ENCODE measurements around the gene OST4. TPM values are rescaled to one million over a fixed set of nuclear protein-coding genes. Genes with fewer than 3 reads are reported as not detected.
A peak's percentile ranks its signal among the peaks of the same experiment; 100 is the strongest.
"Not testable (repeated sequence)": the region's sequence is repeated elsewhere in the genome, so short reads cannot be mapped to it uniquely, and the experiment has no call there.

The OST4 gene
- total and polyA plus RNA-seq, 10 of the 15 experiments (the other 5 are each of a cell fraction or from before 2014, with no cell fraction given) = 270 to 1,543 (median 523) TPM

DNA sequence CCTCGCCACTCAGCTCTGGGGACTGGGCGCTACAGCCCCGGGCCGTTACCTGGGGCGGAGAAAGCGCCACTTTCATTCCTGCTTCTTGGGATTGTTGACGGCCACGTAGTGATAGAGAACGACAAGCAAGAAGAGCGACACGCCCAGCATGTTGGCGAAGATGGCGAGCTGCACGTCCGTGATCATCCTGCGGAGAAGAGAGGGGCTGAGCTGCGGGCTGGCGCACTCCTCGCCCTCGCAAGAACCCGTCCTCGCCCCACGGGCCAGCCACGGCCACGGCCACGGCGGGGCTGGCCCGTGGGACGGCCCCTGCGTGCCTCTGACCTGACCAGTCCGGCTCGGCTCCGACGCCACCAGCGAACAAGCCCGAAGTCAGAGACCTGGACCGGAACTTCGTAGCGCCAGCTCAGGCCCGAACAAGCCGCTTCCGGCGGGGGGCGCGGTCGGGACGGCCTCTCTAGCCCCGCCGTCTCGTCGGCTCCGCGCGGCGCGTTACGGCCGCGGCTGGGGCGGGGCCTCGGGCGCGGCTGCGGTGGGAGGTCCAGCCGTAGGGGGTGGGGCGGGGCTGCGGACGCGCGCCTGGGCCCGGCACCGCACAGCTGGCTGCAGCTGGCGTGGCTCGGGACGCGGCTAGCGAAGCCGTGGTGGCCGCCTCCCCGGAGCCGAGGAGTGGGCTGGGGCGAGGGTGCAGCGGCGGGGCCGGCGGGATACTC is at the start of gene OST4 (continued):
- peak; percentile 72; the same call in 1 of the 2 replicates for TF ChIP-seq GATAD2B (conservative IDR thresholded peaks at IDR 0.05; ENCODE audit: low read depth)
- no peak for TF ChIP-seq SUPT20H (IDR thresholded peaks at IDR 0.05; ENCODE audit: borderline replicate concordance, control insufficient read depth, low read depth, low read length)
- TF ChIP-seq, protein P1, sequence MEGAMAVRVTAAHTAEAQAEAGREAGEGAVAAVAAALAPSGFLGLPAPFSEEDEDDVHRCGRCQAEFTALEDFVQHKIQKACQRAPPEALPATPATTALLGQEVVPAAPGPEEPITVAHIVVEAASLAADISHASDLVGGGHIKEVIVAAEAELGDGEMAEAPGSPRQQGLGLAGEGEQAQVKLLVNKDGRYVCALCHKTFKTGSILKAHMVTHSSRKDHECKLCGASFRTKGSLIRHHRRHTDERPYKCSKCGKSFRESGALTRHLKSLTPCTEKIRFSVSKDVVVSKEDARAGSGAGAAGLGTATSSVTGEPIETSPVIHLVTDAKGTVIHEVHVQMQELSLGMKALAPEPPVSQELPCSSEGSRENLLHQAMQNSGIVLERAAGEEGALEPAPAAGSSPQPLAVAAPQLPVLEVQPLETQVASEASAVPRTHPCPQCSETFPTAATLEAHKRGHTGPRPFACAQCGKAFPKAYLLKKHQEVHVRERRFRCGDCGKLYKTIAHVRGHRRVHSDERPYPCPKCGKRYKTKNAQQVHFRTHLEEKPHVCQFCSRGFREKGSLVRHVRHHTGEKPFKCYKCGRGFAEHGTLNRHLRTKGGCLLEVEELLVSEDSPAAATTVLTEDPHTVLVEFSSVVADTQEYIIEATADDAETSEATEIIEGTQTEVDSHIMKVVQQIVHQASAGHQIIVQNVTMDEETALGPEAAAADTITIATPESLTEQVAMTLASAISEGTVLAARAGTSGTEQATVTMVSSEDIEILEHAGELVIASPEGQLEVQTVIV (IDR thresholded peaks at IDR 0.05; ENCODE audit: borderline replicate concordance, partially characterized antibody) = no peak
- TF ChIP-seq CREB1 (IDR thresholded peaks at IDR 0.05; ENCODE audit: low read depth) = peak; percentile 89
- no peak for TF ChIP-seq RELA (IDR thresholded peaks at IDR 0.05; ENCODE audit: borderline replicate concordance, partially characterized antibody)
- TF ChIP-seq BACH1 (IDR thresholded peaks at IDR 0.05; ENCODE audit: borderline replicate concordance) = peak; percentile 61
- TF ChIP-seq, protein P2, sequence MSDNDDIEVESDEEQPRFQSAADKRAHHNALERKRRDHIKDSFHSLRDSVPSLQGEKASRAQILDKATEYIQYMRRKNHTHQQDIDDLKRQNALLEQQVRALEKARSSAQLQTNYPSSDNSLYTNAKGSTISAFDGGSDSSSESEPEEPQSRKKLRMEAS (IDR thresholded peaks at IDR 0.05; ENCODE audit: low read depth, low read length) = peak; percentile 13; the same call in 1 of the 2 replicates
- no peak for TF ChIP-seq SREBF2 (IDR thresholded peaks at IDR 0.05; ENCODE audit: low read length)
- TF ChIP-seq, protein P3, sequence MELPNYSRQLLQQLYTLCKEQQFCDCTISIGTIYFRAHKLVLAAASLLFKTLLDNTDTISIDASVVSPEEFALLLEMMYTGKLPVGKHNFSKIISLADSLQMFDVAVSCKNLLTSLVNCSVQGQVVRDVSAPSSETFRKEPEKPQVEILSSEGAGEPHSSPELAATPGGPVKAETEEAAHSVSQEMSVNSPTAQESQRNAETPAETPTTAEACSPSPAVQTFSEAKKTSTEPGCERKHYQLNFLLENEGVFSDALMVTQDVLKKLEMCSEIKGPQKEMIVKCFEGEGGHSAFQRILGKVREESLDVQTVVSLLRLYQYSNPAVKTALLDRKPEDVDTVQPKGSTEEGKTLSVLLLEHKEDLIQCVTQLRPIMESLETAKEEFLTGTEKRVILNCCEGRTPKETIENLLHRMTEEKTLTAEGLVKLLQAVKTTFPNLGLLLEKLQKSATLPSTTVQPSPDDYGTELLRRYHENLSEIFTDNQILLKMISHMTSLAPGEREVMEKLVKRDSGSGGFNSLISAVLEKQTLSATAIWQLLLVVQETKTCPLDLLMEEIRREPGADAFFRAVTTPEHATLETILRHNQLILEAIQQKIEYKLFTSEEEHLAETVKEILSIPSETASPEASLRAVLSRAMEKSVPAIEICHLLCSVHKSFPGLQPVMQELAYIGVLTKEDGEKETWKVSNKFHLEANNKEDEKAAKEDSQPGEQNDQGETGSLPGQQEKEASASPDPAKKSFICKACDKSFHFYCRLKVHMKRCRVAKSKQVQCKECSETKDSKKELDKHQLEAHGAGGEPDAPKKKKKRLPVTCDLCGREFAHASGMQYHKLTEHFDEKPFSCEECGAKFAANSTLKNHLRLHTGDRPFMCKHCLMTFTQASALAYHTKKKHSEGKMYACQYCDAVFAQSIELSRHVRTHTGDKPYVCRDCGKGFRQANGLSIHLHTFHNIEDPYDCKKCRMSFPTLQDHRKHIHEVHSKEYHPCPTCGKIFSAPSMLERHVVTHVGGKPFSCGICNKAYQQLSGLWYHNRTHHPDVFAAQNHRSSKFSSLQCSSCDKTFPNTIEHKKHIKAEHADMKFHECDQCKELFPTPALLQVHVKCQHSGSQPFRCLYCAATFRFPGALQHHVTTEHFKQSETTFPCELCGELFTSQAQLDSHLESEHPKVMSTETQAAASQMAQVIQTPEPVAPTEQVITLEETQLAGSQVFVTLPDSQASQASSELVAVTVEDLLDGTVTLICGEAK (IDR thresholded peaks at IDR 0.05; ENCODE audit: borderline replicate concordance) = peak; percentile 79
- TF ChIP-seq MEF2A (IDR thresholded peaks at IDR 0.05; ENCODE audit: insufficient read depth, low read depth, low read length) = no peak

DNA sequence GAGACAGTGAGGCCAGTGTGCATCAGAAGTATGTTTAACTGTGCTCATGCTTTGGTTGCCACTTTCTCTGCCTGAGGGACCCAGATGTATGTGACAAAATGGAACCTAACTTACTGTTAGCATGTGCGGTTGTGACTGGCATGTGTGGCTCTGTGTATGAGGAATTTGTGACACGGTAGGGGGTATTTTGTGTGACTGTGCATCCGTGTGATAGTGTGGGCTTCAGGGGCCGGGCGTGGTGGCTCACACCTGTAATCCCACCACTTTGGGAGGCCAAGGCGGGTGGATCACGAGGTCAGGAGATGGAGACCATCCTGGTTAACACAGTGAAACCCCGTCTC is 47.8 kb upstream of the OST4 start:
- H3K9me3 ChIP-seq (replicated peaks; ENCODE audit: control insufficient read depth, insufficient read depth, low read length); BruUV-seq (replicated peaks); ATAC-seq; H3K27ac ChIP-seq (ENCODE audit: control insufficient read depth, insufficient read depth); H3K9ac ChIP-seq (ENCODE audit: control insufficient read depth, insufficient read depth, low read length); H3K27me3 ChIP-seq (replicated peaks in 1 of 2; ENCODE audit: control insufficient read depth in 2 of 2, insufficient read depth in 2 of 2, low read length in 1 of 2); POLR2A ChIA-PET; intact Hi-C loops (cut with micrococcal nuclease; ENCODE audit: unreplicated experiment); DNase-seq (ENCODE audit: low read depth, low spot score); SMC1A ChIA-PET (ENCODE audit: uncharacterized antibody, unreplicated experiment); H3K4me1 ChIP-seq (ENCODE audit: control insufficient read depth, insufficient read depth, low read length); RAD21 ChIA-PET (ENCODE audit: unreplicated experiment); H4K20me1 ChIP-seq (ENCODE audit: control insufficient read depth, insufficient read depth); in situ Hi-C loops (cut with MboI); CTCF ChIA-PET; H3K36me3 ChIP-seq (ENCODE audit: control insufficient read depth in 2 of 2, insufficient read depth in 2 of 2, low read length in 1 of 2); H3K4me3 ChIP-seq; FAIRE-seq; H3K79me2 ChIP-seq (ENCODE audit: control insufficient read depth, insufficient read depth, low read length): not testable (repeated sequence)
- H2AFZ ChIP-seq (ENCODE audit: control insufficient read depth, low read depth, low read length) = peak overlapping the region; percentile 16
- WGBS (ENCODE audit: insufficient coverage, insufficient replicate concordance, low lambda C conversion rate, missing lambda C conversion rate) = 52% methylated on average over 8 of the region's 8 CpGs
- peak overlapping the region; percentile 48; the same call in 1 of the 2 replicates for H3K4me2 ChIP-seq (ENCODE audit: control insufficient read depth, insufficient read depth)
